ENCODE measurements around the gene VENTX. TPM values are rescaled to one million over a fixed set of nuclear protein-coding genes. Genes with fewer than 3 reads are reported as not detected.

VENTX gene
- total RNA-seq, 4 donors from 2014 or later: 0.32 to 6.0 (median 2.4) TPM

- TF ChIP-seq CTCF (IDR thresholded peaks at IDR 0.05): no peak
- no peak for ATAC-seq (ENCODE audit: low FRiP score)
- no peak for DNase-seq (ENCODE audit: low spot score)
Measured at GRCh38 chr10:133277277-133277992, 39.8 kb downstream of the VENTX start.

DNA sequence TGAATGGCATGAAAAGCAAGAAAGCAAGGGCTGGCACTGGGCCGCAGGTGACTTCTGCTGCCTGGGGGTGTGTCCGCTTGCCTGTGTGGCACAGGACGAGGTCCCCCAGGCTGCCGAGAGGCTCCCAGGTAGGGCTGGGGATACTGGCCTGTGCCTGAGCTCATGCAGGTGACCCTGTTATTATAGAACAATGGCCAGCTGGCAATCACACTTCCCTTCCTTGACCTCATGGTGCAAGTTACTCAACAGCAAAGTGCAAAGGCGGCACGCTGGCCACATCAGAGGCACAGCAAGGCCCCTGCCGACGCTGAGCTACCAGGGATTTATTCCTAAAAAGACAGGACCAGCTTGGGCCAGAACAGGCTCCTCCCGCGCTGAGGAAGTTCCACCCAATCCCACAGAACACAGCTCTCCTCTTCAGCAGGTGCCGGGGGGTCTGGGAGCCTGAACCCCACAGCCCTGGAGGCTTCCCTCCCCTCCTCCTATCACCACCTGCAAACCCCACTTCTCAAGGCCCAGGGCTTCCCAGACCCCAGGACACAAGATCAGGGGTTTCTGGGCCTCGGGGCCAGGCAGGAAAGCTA lies 40.4 kb downstream of the VENTX start:
- ATAC-seq (ENCODE audit: low FRiP score): no peak
- no peak for TF ChIP-seq CTCF (IDR thresholded peaks at IDR 0.05)
- no peak for DNase-seq (ENCODE audit: low spot score)

- ATAC-seq (ENCODE audit: low FRiP score): no peak
- TF ChIP-seq CTCF (IDR thresholded peaks at IDR 0.05): no peak
- DNase-seq (ENCODE audit: low spot score): no peak
Measured at GRCh38 chr10:133278577-133279265, 41.1 kb downstream of the VENTX start.

DNA sequence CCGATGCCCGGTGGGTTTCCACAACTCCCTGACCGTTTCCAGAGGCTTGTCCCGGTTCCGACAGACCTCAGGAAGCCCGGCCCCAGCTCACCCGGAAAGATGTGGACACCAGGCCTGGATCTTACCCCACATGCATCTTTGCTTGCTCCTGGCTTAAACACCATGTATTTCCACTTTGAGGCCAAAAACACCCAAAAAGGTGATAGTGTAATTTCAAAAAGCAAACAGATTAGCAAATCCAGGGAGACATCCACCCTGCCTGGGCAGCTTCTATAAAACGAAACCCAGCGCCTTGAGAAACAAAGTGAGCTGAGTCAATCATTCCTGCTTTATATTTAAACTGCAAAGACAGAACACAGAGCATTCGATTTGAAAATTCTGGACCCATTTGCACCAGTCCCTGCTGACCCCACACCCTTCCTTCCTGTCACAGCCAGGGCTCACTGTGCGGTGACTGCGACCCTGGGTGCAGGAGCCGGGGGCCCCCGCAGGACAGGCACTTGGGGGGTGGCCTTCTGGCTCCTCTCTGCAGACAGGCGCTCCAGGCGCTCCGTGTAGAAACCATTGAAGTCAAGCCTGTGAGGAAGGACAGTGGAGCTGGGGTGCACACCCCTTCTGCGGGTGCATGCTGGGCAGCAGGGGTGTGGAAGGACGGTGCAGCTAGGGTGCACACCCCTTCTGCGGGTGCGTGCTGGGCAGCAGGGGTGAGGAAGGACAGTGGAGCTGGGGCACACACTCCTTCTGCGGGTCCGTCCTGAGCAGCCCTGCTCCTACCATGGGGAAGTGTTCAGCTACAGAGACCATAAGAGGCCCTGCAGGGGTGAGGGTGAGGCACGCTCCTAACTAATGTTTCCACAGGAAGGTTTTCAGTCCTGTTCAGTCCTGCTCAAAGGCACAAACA lies 41.9 kb downstream of the VENTX start:
- TF ChIP-seq CTCF (IDR thresholded peaks at IDR 0.05): no peak
- no peak for ATAC-seq (ENCODE audit: low FRiP score)
- no peak for DNase-seq (ENCODE audit: low spot score)

DNA sequence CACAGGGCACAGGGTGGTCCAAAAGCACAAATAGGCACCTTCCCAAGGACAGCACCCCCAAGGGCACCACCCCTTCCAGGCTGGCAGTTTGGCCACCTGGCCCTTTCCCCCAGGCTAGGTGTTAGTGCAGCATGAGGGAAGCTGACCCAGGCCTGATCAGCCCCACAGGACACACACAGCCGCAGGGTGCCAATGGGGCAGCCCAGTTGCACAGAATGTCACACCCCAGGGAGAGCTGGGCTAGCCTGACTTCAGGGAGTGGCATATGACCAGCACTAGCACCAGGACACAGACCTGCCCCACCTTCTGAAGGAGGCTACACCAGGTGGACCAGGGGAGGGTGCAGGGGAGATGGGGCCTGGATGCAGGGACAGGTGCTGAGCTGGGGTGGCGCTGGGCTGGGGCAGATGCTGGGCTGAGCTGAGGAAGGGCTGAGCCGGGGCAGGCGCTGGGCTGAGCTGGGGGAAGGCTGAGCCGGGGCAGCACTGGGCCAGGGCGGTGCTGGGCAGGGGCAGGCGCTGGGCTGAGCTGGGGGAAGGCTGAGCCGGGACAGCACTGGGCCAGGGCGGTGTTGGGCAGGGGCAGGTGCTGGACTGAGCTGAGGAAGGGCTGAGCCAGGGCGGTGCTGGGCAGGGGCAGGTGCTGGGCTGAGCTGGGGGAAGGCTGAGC lies 42.9 kb downstream of the VENTX start:
- TF ChIP-seq CTCF (IDR thresholded peaks at IDR 0.05): no peak
- no peak for ATAC-seq (ENCODE audit: low FRiP score)

DNA sequence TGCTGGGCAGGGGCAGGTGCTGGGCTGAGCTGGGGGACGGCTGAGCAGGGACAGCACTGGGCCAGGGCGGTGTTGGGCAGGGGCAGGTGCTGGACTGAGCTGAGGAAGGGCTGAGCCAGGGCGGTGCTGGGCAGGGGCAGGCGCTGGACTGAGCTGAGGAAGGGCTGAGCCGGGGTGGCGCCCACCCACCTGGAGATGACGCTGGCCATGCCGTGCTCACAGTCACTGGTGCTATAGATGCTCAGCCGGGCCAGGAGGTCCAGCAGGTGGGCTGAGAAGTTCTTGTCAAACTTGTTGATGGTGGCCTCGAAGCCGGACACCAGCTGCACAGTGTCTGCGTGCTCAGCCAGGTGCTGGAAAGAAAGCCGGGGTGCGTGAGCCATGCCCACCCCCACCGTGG lies 43.4 kb downstream of the VENTX start:
- no peak for TF ChIP-seq CTCF (IDR thresholded peaks at IDR 0.05)
- no peak for ATAC-seq (ENCODE audit: low FRiP score)
- no peak for DNase-seq (ENCODE audit: low spot score)

More for the DNA sequence above, 42.9 kb downstream of the VENTX start:
- DNase-seq (ENCODE audit: low spot score): no peak

Data from omental fat pad (tissue), 4 donors.